GM12878 (cell line): ENCODE measurements around the gene RASAL1. TPM values are rescaled to one million over a fixed set of nuclear protein-coding genes. Genes with fewer than 3 reads are reported as not detected.

Source experiments
- ATAC-seq: fragments of 200-7000 bp; cut with Tn5 transposase; 3 replicates; pipeline ENCODE4 v1.9.1; 2020; ENCODE audit warnings: mild to moderate bottlenecking, moderate library complexity
- BruUV-seq: library from RNA; stranded (reverse); fragments of 400-500 nt; replicated peaks from 2 replicates; lab custom pipeline; 2021; lab: Mats Ljungman, UMichigan
- CTCF ChIA-PET: fragments of 300-600 bp; sonication (Branson Sonifier 250); formaldehyde crosslinking; extraction: SDS; loops from one replicate; lab custom pipeline; 2021; ENCODE audit warnings: inconsistent platforms; lab: Yijun Ruan, JAX
- POLR2A ChIA-PET: fragments of 350-600 bp; formaldehyde crosslinking; extraction: SDS; loops from one replicate; lab custom pipeline; 2021; ENCODE audit warnings: inconsistent platforms; lab: Charles Lee
- RAD21 ChIA-PET: fragments of 300-600 bp; sonication (Branson Sonifier 250); formaldehyde crosslinking; loops from one replicate; lab custom pipeline; 2023; ENCODE audit warnings: antibody characterized with exemption; ENCODE audit not compliant: unreplicated experiment; lab: Charles Lee
- SMC1A ChIA-PET: fragments of 300-600 bp; sonication (Branson Sonifier 250); formaldehyde crosslinking; loops from one replicate; lab custom pipeline; 2023; ENCODE audit not compliant: unreplicated experiment, uncharacterized antibody; lab: Charles Lee
- DNase-seq: peaks from one replicate; pipeline ENCODE4 v3.0.0-alpha.2; 2011; ENCODE audit warnings: low read depth, low spot score
- FAIRE-seq: peaks from 3 replicates; lab custom pipeline; 2011; peaks lifted over from hg19 to GRCh38; lab: Jason Lieb, UNC
- H2AFZ ChIP-seq: 2 replicates; pipeline ENCODE4 v1.6.0; 2011; ENCODE audit warnings: low read depth, low read length, control low read depth; ENCODE audit not compliant: control insufficient read depth
- H3K27ac ChIP-seq: 2 replicates; pipeline ENCODE4 v1.5.1; 2011; ENCODE audit warnings: control low read depth; ENCODE audit not compliant: control insufficient read depth, insufficient read depth
- H3K27me3 ChIP-seq, 2 experiments: replicated peaks in 1 of 2; 2 replicates each; pipeline versions ENCODE4 v1.6.0 to v1.6.1; 2011; ENCODE audit warnings: low read length in 1 of 2; ENCODE audit not compliant: control insufficient read depth in 2 of 2, insufficient read depth in 2 of 2
- H3K36me3 ChIP-seq, 2 experiments: 2 replicates each; pipeline ENCODE4 v1.5.1; 2011; ENCODE audit warnings: low read length in 1 of 2; ENCODE audit not compliant: control insufficient read depth in 2 of 2, insufficient read depth in 2 of 2
- H3K4me1 ChIP-seq: 2 replicates; pipeline ENCODE4 v1.6.1; 2011; ENCODE audit warnings: mild to moderate bottlenecking, low read length, moderate library complexity, mixed read lengths; ENCODE audit not compliant: control insufficient read depth, insufficient read depth
- H3K4me2 ChIP-seq: 2 replicates; pipeline ENCODE4 v1.6.0; 2011; ENCODE audit warnings: control low read depth; ENCODE audit not compliant: control insufficient read depth, insufficient read depth
- H3K4me3 ChIP-seq: fragments of 200-600 bp; sonication (generic); 2 replicates; pipeline ENCODE4 v1.5.1; 2016
- H3K79me2 ChIP-seq: 2 replicates; pipeline ENCODE4 v1.6.0; 2011; ENCODE audit warnings: low read length; ENCODE audit not compliant: control insufficient read depth, insufficient read depth
- H3K9ac ChIP-seq: 2 replicates; pipeline ENCODE4 v1.8.0; 2011; ENCODE audit warnings: low read length, control low read depth, mixed read lengths; ENCODE audit not compliant: control insufficient read depth, insufficient read depth
- H3K9me3 ChIP-seq: replicated peaks from 3 replicates; pipeline ENCODE4 v1.5.1; 2011; ENCODE audit warnings: mild to moderate bottlenecking, low read length; ENCODE audit not compliant: control insufficient read depth, insufficient read depth
- H4K20me1 ChIP-seq: 2 replicates; pipeline ENCODE4 v1.6.0; 2011; ENCODE audit not compliant: control insufficient read depth, insufficient read depth
- E4F1 ChIP-seq: fragments of 450-650 bp; IDR thresholded peaks from 2 replicates; pipeline ENCODE4 v1.6.1; 2018; ENCODE audit warnings: borderline replicate concordance, mild to moderate bottlenecking; ENCODE audit not compliant: partially characterized antibody
- FOXM1 ChIP-seq: IDR thresholded peaks from 2 replicates; pipeline ENCODE4 v1.6.1; 2012; ENCODE audit warnings: low read depth, mild to moderate bottlenecking, inconsistent platforms, low read length, moderate library complexity
- IKZF2 ChIP-seq, 2 experiments: fragments of 450-650 bp; IDR thresholded peaks; 2 replicates each; pipeline ENCODE4 v1.6.1; 2017; ENCODE audit warnings: mild to moderate bottlenecking in 2 of 2, moderate library complexity in 2 of 2
- RAD51 ChIP-seq: fragments of 450-650 bp; IDR thresholded peaks from 2 replicates; pipeline ENCODE4 v1.6.1; 2016; ENCODE audit warnings: moderate library complexity, mild to moderate bottlenecking, inconsistent platforms
- TCF3 ChIP-seq: IDR thresholded peaks from 2 replicates; pipeline ENCODE4 v1.6.1; 2012; ENCODE audit warnings: low read depth, mild to moderate bottlenecking, low read length, borderline replicate concordance; ENCODE audit not compliant: insufficient read depth
- ZNF24 ChIP-seq: fragments of 450-650 bp; IDR thresholded peaks from 2 replicates; pipeline ENCODE4 v1.6.1; 2017; ENCODE audit warnings: antibody characterized with exemption, mild to moderate bottlenecking
- WGBS: methylation state at CpG from one replicate; pipeline ENCODE4 v1.1.6; 2016; ENCODE audit warnings: low lambda C conversion rate; ENCODE audit not compliant: insufficient replicate concordance, insufficient coverage; ENCODE audit errors: missing lambda C conversion rate; 5-methylcytosine and 5-hydroxymethylcytosine counted together
- in situ Hi-C: fragments of 300-500 bp; cut with MboI; formaldehyde crosslinking; loops from 9 replicates; pipeline ENCODE4 v1.14.3; 2018; ENCODE audit warnings: mixed read lengths
- intact Hi-C: fragments of 100-400 bp; cut with micrococcal nuclease; formaldehyde crosslinking; loops from one replicate; pipeline ENCODE4 v1.14.2; 2022; ENCODE audit not compliant: unreplicated experiment
- polyA plus RNA-seq, 11 experiments: library from polyadenylated mRNA; depleted of rRNA in 4 of 11; unstranded in 6 of 11; stranded (reverse) in 5 of 11; fragments of >200 nt; fragmentation: Nextera tagmentation in 4 of 11; fragmentation: Illumina TruSeq in 1 of 11; extraction: Ambion mirVana in 4 of 11; extraction: Trizol in 1 of 11; gene quantifications; 1 replicate in 1 of 11; 2 replicates in 10 of 11; pipeline versions ENCODE4 v1.2.1 to v1.2.3, GENCODE V29; 2011 to 2016; ENCODE audit warnings: inconsistent platforms in 2 of 11, missing spikeins in 2 of 11, low read depth in 1 of 11
- total RNA-seq, 4 experiments: library from RNA; depleted of rRNA in 3 of 4; stranded (reverse); fragments of >200 nt in 3 of 4; fragmentation: Illumina TruSeq in 1 of 4; extraction: Trizol in 1 of 4; gene quantifications; 2 replicates each; pipeline versions ENCODE4 v1.2.1 to v1.2.3, GENCODE V29; 2013 to 2021

Gene RASAL1
- total and polyA plus RNA-seq, 10 of the 15 experiments (the other 5 are each of a cell fraction or from before 2014, with no cell fraction given) = 0.12 to 1.0 (median 0.52) TPM; not detected in 6

DNA sequence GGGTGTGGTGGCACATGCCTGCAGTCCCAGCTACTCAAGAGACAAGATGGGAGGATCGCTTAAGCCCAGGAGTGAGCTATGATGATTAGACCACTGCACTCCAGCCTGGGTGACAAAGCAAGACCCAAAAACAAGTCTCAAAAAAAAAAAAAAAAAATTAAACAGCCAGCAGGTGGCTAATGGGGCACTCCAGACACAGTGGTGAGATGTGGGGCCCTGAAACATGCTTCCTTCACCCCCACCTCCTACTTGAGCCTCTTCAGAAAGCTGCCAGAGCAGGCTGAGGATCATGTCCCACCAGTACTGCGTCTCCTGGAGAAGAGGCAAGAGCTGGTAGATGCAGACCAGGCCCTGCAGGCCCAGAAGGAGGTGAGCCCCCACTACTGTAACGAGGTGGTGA lies 16.1 kb upstream of the RASAL1 start:
- ChIA-PET POLR2A (interaction anchor here (0.5 kb wide), 1 partner anchor 78 kb away, joined by 3 read pairs; no protein-coding TSS in a partner anchor), SMC1A (interaction anchor here (1.1 to 6.1 kb wide), 2 partner anchors 14 to 21 kb away, joined by 3 to 37 read pairs; no protein-coding TSS in a partner anchor), RAD21 (interaction anchor here (0.7 to 3.2 kb wide), 2 partner anchors 22 to 104 kb away, joined by 3 to 29 read pairs; no protein-coding TSS in a partner anchor), CTCF (interaction anchor here (0.5 to 5.2 kb wide), 5 partner anchors 14 to 158 kb away, joined by 4 to 33 read pairs (median 12); no protein-coding TSS in a partner anchor)
- H3K4me1 ChIP-seq = peaks cover 15% of the 10 kb centered on the region
- no peak for TF ChIP-seq FOXM1
- no peak for TF ChIP-seq TCF3
- TF ChIP-seq RAD51 = no peak
- no peak for TF ChIP-seq ZNF24
- no peak for TF ChIP-seq E4F1
- TF ChIP-seq IKZF2 (IDR thresholded peaks at IDR 0.05) = no peak
- H2AFZ ChIP-seq = no peak overlapping the region
- WGBS = 52% methylated on average over 3 of the region's 3 CpGs
- H4K20me1 ChIP-seq = no peaks in the 10 kb centered on the region
- H3K27ac ChIP-seq = no peak overlapping the region
- no peak overlapping the region for H3K4me2 ChIP-seq
- ATAC-seq (no peak), FAIRE-seq (no peak), DNase-seq (no peak)
- H3K9ac ChIP-seq = no peak overlapping the region
- intact Hi-C loops = loop anchor here (2.0 to 5.0 kb wide), 2 partner anchors 44 to 159 kb away; no protein-coding TSS in a partner anchor
- H3K79me2 ChIP-seq = no peaks in the 10 kb centered on the region
- in situ Hi-C loops = loop anchor here (5.0 kb wide), 1 partner anchor 104 kb away; no protein-coding TSS in a partner anchor
- H3K36me3 ChIP-seq = no peaks in the 10 kb centered on the region
- BruUV-seq = no TSS peak
- peaks cover 7 to 8% of the 10 kb centered on the region in 2 experiments; a peak in 2 of 4 replicates for H3K27me3 ChIP-seq
- no peak overlapping the region for H3K4me3 ChIP-seq
- H3K9me3 ChIP-seq = no peaks in the 10 kb centered on the region
